Measurements from ENCODE around the gene CBL.
A peak's percentile ranks its signal among the peaks of the same experiment; 100 is the strongest.

The CBL gene

DNA sequence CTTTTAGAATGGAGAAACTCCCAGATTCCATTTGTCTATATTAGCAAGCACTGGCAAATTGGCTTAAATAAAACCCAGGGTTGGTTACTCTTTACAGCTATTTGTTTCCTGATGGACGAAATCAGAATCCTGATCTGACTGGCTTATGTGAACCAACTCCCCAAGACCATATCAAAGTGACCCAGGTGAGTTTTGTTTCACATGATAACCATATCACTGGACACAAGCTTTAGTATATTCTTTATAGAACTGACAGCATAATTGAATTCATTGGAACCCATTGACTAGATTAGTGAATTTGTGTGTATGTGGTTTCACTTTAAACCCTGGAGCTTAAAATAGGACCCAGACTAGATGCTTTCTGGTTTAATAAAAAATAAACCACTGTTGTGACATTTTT, 71.5 kb downstream of the CBL start:
- no peak for DNase-seq

DNA sequence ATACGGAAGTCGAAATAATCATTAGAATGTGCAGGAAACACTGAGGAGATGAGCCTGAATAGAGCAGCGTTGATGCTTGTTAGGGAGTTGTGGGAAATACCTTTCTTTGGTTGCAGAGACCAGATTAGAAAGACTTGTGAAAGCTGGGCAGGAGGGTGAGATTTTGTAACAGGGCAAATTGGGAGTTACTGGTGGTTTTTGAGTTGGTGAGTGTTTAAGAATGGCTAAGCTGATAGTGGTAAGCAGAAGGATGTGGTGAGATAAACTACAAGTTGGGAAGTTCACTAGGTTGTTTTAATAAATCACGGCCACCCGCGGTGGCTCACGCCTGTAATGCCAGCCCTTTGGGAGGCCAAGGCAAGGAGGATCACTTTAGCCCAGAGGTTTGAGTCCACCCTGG, 76.4 kb downstream of the CBL start:
- DNase-seq, result no peak

DNA sequence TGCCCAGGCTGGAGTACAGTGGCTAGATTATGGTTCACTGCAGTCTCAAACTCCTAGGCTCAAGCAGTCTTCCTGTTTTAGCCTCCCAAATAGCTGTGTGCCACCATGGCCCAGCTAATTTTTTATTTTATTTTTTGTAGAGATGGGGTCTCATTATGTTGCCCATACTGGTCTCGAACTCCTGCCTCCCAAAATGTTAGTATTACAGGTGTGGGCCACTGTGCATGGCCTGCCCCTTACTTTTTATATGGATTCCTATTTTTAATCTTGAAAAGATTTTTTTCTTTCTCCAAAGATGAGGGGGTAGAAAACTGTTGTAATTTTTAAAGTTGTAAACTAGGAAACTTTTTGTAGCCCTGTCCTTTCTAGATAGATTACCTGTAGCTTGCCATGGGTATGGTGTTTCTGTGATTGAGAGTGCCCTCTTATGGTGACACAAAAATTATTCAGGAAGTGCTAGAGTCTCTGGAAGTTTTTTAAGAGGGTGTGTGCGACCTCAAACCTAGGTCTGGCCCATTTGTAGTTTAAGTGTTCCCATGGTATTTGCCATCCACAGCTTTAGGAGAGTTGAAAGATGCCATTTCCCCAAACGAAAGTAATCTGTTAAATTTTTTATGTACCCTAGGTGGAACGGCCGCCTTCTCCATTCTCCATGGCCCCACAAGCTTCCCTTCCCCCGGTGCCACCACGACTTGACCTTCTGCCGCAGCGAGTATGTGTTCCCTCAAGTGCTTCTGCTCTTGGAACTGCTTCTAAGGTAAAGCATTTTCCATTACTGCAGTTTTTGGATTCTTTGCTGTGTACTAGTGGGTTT, 78.4 kb downstream of the CBL start:
- DNase-seq, result no peak

DNA sequence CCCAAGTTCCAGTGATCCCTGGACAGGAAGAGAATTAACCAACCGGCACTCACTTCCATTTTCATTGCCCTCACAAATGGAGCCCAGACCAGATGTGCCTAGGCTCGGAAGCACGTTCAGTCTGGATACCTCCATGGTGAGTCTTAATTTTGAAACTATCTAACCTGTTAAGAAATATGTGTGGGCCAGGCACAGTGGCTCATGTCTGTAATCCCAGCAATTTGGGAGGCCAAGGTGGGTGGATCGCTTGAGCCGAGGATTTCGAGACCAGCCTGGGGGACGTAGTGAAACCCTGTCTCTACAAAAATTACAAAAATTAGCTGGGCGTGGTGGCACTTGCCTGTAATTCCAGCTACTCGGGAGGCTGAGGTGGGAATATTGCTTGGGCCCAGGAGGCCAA, 79.3 kb downstream of the CBL start:
- DNase-seq, result no peak

DNA sequence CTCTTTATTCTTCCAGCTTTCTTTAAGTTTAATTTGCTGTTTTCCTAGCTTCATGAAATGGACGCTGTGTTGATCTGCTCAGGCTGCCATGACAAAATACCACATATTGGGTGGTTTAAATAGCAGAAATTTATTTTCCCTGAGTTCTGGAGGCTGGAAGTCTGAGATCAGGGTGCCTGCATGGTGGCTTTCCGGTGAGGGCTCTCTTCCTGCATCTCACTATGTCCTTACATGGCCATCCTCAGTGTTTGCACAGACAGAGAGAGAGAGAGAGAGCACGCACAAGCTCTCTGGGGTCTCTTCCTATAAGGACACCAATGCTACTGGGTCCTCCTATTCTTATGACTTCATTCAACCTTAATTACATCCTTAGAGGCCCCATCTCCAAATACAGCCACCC, 82.1 kb downstream of the CBL start:
- no peak for DNase-seq

DNA sequence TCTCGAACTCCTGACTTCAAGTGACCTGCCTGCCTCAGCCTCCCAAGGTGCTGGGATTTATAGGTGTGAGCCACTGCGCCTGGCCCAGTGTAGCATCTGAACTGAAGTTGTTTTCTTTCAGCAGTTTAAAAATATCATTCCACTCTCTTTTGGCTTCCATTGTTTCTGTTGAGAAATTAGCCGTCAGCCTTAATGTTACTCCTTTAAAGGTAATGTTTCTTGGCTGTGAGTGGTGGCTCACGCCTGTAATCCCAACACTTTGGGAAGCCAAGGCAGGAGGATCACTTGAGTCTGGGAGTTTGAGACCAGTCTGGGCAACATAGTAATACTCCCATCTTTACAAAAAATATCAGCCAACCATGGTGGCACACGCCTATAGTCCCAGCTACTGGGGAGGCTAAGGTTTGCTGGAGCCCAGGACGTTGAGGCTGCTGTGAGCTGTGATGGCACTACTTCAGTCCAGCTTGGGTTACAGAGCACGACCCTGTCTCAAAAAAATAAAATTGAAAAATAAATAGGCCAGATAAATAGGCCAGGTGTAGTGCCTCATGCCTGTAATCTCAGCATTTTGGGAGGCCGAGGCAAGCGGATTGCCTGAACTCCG, 84.9 kb downstream of the CBL start:
- DNase-seq, result no peak

DNA sequence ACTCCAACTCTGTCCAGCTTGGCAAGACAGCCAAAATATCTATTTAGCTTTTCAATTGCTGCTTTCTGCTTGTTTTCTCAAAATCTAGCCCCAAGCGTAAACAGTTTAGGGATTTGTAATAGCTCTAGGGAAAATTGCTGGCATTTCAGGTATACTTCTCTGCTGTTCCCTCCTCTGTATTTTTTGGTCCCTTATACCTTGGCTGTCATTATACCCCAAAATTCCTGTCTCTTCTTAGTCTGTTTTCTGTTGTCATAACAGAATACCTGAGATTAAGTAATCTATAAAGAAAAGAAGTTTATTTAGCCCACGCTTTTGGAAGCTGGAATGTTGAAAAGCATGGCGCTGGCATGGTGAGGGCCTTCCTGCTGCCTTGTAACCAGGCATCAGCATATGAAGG, 87.3 kb downstream of the CBL start:
- DNase-seq, result no peak

DNA sequence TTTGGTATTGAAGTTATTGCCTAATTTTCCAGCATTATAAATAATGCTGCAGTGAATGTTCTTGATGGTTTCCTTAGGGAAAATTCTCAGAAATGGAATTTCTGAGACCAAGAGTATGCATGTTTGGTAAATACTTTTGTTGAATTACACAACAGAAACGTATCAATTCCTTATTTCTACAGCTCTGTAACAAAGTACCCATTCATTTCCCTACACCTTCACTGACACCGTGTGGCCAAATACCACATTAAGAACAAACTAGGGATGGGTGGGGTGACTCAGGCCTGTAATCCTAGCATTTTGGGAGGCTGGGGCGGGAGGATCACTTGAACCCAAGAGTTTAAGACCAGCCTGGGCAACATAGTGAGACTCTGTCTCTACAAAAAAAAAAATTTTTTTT, 89.0 kb downstream of the CBL start:
- DNase-seq, result no peak

DNA sequence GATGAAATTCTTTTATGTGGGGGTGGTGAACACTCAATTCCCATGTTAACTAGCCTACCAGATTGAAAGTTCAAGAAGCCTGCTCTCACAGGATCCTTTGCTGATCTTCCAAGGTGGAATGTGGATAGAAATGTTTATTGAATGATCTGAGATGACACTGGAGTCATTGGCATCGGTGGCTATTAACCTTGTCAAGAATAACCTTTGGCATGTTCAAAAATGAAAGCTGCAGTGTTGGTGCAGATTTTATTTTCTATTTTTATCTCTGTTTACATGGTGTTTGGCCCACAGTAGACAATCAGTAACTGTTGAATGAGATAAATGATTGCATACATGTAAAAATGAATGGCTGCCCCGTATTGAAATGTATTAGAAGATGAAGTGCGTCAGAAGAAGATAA, 91.8 kb downstream of the CBL start:
- no peak for DNase-seq

DNA sequence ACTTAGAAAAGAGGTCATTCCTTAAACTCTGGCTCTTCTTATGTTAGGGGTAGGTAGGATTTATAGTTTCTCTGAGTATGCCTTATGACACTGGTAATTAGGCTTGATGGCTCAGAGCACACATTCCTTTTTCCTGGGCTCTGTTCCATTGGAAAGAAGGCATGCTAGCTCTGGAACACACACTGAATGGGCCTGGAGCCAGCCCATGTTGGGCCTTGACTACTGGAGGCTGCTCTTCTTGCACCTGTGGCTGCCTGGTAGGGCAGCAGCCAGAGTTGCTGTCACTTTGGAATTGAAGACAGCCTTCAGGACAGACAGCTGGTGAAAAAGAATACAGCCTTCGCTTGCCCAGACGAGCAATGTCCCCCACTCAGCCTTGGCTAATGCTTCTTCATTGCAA, 92.6 kb downstream of the CBL start:
- no peak for DNase-seq

DNA sequence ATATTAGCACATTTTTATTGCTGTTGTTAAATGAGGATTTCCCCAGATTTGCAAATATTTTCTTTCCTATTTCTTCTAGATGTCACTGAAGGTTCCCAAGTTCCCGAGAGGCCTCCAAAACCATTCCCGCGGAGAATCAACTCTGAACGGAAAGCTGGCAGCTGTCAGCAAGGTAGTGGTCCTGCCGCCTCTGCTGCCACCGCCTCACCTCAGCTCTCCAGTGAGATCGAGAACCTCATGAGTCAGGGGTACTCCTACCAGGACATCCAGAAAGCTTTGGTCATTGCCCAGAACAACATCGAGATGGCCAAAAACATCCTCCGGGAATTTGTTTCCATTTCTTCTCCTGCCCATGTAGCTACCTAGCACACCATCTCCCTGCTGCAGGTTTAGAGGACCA, 93.3 kb downstream of the CBL start:
- no peak for DNase-seq

DNA sequence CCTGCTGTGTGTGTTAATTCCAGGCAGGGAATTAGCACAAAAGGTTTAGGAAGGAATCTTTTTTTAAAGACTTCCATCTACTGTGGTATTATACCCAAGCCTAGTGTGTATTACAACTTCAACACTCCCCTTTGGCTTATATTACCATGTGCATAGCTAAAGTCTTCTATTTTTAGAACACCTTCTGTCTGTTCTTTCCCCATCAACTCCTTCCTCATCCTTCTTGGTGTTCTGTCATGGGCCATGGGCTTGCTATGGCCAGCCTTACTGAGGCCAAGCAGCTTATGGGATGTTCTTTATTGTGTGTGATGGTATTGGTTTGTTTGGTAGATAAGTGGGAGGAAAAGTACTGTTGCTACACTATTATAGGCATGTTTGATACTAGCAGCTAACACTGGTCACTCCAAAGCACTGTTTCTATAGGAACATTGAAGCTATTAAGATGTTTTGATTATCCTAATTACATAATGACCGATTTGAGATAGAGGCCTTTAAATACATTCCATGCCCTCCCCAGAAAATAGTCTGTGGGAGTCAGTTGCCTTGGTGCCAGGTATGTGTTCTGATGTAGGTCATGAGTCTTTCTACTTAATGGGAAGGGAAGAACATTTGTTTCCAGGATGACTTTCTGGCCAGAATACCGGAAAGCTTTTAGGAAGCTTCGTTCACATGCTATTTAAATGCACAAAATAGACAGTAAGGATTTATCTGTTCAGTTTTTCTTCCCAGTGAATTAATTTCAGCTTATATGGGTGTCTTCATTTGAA, 94.2 kb downstream of the CBL start:
- DNase-seq, result no peak

DNA sequence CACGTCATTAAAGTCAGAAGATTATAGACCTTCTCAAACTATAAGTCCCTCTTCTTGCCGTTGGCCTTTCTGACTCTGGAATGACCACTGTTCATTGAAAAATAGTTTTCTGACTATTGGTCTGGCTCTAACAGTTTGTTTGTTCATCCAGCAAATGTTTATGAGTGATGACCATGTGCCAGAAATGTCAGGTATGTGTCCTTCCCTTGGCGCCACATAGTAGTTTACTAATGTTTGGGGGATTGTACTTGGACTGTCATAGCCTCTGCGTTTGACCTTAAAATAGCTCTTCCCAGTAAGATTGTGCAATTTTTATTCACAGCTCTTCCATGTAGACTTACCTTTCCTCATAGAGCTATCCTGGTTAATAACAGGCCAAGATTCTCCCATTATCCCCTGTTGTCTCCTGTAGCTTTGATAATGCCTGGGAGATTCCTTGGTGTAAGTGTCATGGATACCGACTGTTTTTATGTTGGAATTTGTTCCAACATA, 97.1 kb downstream of the CBL start:
- DNase-seq, result no peak

DNA sequence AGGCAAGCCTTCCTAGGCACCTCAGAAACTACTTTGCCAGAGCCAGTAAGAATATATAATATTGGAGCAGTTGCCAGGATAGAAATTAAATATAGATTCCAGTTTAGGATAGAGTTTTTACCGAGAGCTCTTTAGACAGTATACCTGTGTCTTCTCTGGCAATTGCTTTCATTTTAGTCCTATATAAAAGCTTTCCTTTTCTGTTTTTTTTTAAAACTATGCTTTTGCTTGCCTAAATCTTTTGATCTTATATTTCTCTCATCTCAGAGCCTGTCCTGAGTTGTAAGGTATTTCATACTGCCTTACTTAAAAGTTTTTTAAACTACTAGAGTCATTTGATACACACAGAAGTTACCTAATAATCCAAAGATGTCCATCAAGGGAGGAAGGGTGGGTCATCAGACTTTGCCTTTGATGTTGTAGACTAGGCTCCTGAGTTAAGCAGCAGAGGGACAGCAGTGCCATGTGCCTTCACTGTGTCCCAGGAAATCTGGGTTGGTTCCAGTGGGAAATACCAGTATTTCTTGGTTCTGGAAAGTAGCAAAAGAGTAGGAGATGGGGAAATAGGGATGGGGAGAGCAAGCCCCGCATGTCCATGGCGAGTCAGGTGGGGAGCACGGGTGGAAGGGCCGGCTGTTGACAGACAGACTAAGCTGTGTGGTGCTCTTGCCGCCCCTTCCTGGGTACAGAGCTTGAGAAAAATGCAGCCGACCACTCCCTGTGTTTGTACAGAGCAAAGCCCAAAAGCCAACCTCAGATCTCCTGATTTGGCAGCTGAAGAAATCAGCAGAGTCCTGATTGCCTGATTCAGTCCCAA, 99.6 kb downstream of the CBL start:
- DNase-seq, result no peak

DNA sequence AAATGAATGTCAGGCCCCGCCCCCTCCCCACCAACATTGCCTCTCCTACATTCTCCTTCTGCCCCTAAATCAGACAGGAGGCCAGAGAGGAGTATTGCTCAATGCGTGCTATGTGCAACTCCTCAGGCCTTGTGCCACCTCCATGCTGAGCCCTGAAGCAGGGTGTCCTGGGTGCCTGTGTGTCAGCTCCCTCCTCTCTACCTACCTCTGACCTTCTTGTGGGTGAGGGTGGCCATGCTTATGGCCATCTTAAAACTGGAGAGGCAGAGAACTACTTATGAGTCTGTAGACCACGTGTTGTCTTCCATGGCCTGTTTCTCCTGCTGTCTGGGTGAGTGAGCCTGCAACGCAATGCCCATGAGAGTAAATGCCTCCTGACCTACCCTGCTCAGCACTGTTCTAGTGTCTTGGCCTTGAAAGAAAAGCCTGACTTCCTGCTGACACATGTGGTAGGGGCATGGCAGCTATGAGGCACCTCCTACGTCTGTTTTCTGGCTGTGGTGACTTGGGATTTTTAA, 100.3 kb downstream of the CBL start:
- peak; percentile 58 for DNase-seq

DNA sequence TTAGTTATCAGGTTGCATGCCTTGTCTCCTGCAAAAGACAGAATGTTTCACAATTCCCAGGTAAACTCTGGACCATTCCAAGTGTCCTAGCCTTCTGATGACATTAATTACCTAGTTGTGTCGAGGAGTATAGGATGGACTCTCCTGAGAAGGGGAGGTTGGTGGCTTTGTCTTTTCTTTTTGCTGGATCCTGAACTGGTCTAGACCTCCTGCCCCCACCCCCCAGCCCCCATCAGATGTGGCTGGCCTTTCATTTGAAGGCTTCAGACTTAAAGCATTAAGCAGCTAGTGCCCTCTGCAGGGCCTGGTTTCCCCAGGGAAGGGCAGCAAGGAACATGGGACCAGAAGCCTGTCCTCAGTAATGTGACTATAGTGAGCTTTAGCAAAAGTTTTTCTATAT, 101.1 kb downstream of the CBL start:
- DNase-seq, result no peak

DNA sequence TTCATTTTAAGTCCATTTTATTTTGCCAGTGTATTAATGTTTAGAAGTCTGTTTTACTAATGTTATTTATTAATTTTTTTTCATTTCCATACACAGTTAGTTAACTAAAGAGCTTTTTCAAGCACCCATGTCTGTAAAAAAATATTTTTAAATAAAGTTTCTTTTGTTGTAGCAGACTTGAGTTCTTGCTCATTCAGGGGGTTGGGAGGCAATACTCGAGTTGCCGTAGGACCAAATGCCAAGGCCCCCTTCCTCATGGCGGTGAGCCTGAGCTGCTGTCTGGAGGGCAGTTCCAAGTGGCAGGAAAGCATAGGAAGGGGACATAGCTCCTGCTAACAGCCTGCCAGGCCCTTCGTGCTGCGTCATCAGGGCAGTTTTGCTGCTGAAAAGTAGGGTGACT, 101.8 kb downstream of the CBL start:
- DNase-seq, result no peak

DNA sequence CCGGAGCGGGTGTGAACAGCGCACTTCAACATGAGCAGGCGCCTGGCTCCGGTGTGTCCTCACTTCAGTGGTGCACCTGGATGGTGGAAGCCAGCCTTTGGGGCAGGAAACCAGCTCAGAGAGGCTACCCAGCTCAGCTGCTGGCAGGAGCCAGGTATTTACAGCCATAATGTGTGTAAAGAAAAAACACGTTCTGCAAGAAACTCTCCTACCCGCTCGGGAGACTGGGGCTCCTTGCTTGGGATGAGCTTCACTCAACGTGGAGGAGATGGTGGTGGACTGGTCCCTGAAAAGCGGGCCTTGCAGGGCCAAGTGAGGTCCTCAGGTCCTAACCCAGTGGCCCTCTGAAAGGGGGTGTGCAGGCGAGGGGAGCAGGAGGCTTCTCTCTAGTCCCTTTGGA, 103.3 kb downstream of the CBL start:
- DNase-seq, result no peak

DNA sequence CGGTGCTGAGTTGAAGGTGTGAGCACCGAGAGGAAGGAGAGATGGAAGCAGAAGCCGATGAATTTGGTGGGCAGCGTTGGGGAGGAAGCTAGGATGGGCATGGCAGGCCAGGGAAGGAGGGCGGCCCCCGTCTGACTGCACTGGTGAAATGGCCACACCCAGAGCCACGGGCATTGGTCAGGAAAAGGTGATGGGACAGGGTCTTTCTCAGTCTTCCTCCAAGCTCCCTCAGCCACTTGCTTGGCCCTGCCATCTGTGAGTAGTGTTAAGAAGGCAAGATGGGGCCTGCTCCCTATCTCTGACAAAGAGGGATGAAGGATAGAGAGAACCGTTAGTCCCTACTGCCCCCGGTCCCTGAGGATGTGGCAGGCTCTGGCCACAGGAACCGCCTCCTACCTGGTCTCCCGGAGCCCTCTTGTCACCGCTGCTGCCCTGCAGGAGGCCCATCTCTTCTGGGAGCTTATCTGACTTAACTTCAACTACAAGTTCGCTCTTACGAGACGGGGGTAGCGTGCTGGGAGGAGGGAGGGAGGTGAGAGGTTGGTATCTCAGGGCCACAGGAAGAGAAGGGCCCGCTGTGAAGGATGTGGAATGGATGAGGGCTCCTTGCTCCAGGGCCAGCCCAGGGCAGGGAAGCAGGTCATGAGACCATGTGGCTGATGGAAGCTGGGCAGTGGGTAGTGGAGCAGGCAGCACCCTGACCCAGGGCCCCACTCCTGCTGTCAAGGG, 104.0 kb downstream of the CBL start:
- no peak for DNase-seq

DNA sequence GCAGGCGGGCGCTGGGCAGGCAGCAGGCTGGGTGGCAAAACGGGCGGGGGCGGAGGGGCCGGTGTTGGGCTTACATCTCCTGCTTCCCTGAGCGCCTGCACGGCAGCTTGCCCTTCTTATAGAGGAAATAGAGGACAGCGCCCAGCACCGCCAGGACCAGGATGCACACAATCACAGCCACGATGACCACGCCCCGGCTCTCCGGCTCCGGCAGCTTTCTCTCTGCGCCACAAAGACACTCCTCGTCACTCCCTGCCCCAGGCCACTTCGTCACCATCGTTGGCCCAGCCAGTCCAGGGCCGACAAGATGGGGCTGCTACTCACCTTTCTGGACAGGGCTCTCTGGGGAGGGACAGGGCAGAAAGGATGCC, 104.5 kb downstream of the CBL start:
- DNase-seq, result no peak

DNA sequence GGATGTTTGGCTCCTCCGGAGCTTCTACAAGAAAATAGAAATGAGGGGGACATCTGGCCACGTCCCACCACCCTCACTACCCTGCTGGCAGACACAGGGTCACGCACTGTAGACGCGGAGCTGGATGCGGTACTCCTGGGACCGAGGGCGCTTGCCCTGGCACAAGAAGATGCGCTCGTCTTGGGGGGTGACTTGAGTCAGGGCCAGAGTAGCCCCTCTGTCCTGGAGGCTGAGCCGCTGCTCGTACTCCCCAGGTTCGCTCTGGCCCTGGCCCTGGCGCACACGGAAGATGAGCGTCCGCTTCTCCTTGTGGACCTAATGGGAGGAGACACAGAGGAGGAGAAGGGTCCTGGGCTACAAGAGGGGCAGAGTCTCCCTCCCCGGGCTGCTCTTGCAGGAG, 108.6 kb downstream of the CBL start:
- DNase-seq, result no peak
